Measurements from ENCODE around the gene UHRF2. TPM values are rescaled to one million over a fixed set of nuclear protein-coding genes. Genes with fewer than 3 reads are reported as not detected.

Gene UHRF2
- total RNA-seq, 1 experiment from 2014 or later = 45.2 TPM

DNA sequence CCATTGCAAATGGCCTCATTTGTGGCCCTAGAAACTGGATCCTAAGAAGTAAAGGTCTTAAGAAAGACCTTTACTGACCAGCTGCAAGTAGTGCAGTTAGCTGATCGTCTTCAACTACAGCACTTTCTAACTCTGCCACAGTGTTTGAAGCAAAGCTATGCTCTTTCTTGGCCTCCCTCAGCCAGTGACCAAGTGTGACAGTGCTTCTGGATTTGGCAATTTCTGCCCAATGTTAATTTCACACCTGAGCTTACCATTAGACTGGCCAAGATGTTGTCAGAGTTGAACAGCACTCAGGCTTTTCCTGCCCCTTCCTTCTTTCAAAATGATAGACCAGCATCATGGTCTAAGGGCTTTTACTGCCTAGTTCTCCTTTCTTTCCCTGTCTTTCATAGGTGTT, 36.1 kb downstream of the UHRF2 start:
- Histone ChIP-seq H3K4me1 (ENCODE audit: insufficient read depth, low read length) (no peaks in the 10 kb centered on the region), H3K9me3 (ENCODE audit: control insufficient read depth, low read depth, low read length) (no peaks in the 10 kb centered on the region), H3K18ac (ENCODE audit: insufficient read length, low read depth, low read length) (no peak overlapping the region), H3K27me3 (ENCODE audit: insufficient read depth, low read length) (no peaks in the 10 kb centered on the region), H2BK12ac (ENCODE audit: insufficient read length, low read depth, low read length) (no peak overlapping the region), H3K4ac (ENCODE audit: low read depth, low read length) (no peak overlapping the region), H4K5ac (ENCODE audit: insufficient read length, low read depth, low read length) (no peak overlapping the region), H4K8ac (replicated peaks; ENCODE audit: insufficient read length, low read depth, low read length) (no peak overlapping the region), H2BK120ac (ENCODE audit: low read depth, low read length, poor library complexity, severe bottlenecking) (no peak overlapping the region), H2BK15ac (ENCODE audit: low read depth, low read length) (no peak overlapping the region), H2BK5ac (ENCODE audit: insufficient read length, low read length) (no peak overlapping the region), H3K23me2 (ENCODE audit: insufficient read length, low read depth, low read length, poor library complexity, severe bottlenecking) (no peaks in the 10 kb centered on the region), H4K20me1 (ENCODE audit: control insufficient read depth, insufficient read depth, insufficient read length) (no peaks in the 10 kb centered on the region), H4K91ac (ENCODE audit: insufficient read length, low read depth, low read length) (no peak overlapping the region), H3K23ac (ENCODE audit: insufficient read length, low read depth, low read length) (no peak overlapping the region), H3K56ac (ENCODE audit: insufficient read length, low read depth, low read length) (no peak overlapping the region), H2AFZ (ENCODE audit: low read length) (no peak overlapping the region), H3T11ph (ENCODE audit: low read length) (no peak overlapping the region), H3K14ac (ENCODE audit: insufficient read depth, low read length) (no peak overlapping the region), H3K79me1 (ENCODE audit: insufficient read depth, low read depth, low read length, poor library complexity, severe bottlenecking) (peaks cover 10% of the 10 kb centered on the region), H2AK5ac (ENCODE audit: insufficient read length, low read length) (no peak overlapping the region), H3K4me2 (ENCODE audit: insufficient read depth, insufficient read length, low read length) (no peak overlapping the region), H3K27ac (ENCODE audit: insufficient read length, low read depth, low read length) (no peak overlapping the region), H3K9ac (ENCODE audit: extremely low read depth, insufficient read length, low read length) (no peak overlapping the region), H3K79me2 (ENCODE audit: insufficient read depth, low read length) (peaks cover 5% of the 10 kb centered on the region; the same call in 1 of the 2 replicates), H2BK20ac (ENCODE audit: low read depth, low read length, poor library complexity, severe bottlenecking) (no peak overlapping the region)
- TF ChIP-seq, protein P1, sequence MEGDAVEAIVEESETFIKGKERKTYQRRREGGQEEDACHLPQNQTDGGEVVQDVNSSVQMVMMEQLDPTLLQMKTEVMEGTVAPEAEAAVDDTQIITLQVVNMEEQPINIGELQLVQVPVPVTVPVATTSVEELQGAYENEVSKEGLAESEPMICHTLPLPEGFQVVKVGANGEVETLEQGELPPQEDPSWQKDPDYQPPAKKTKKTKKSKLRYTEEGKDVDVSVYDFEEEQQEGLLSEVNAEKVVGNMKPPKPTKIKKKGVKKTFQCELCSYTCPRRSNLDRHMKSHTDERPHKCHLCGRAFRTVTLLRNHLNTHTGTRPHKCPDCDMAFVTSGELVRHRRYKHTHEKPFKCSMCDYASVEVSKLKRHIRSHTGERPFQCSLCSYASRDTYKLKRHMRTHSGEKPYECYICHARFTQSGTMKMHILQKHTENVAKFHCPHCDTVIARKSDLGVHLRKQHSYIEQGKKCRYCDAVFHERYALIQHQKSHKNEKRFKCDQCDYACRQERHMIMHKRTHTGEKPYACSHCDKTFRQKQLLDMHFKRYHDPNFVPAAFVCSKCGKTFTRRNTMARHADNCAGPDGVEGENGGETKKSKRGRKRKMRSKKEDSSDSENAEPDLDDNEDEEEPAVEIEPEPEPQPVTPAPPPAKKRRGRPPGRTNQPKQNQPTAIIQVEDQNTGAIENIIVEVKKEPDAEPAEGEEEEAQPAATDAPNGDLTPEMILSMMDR (conservative IDR thresholded peaks at IDR 0.05) = no peak
- Mint-ChIP-seq H3K4me3 (no peak overlapping the region), H3K36me3 (ENCODE audit: insufficient read depth in 1 of 3, low read depth in 3 of 3) (peaks cover 4 to 10% (median 5%) of the 10 kb centered on the region in 3 experiments; a peak in 5 of 7 replicates), H3K27me3 (ENCODE audit: low read depth) (no peaks in the 10 kb centered on the region), H3K27ac (peak overlapping the region; percentile 51 to 81 (median 55); a peak in 5 of 7 replicates), H3K4me1 (peaks cover 23 to 25% of the 10 kb centered on the region in 2 experiments), H3K9me3 (no peaks in the 10 kb centered on the region)
- no CpG with 5 or more reads among the region's 1 CpG for WGBS (ENCODE audit: extremely low coverage, insufficient read length, low lambda C conversion rate)
- no peak for DNase-seq
